Measurements from ENCODE around the gene ELMO1. TPM values are rescaled to one million over a fixed set of nuclear protein-coding genes. Genes with fewer than 3 reads are reported as not detected.

The ELMO1 gene
- total RNA-seq, 1 experiment from 2014 or later, result 7.8 TPM

GRCh38 chr7:37417107-37417474 lies 31.6 kb downstream of the ELMO1 start:
- H2AK5ac ChIP-seq (ENCODE audit: insufficient read length, low read length), result no peak overlapping the region
- no peak overlapping the region for H3K27ac ChIP-seq (ENCODE audit: insufficient read length, low read depth, low read length)
- H3K4me3 Mint-ChIP-seq, result no peak overlapping the region
- no peaks in the 10 kb centered on the region for H4K20me1 ChIP-seq (ENCODE audit: control insufficient read depth, insufficient read depth, insufficient read length)
- H4K5ac ChIP-seq (ENCODE audit: insufficient read length, low read depth, low read length), result no peak overlapping the region
- H3K9me3 ChIP-seq (ENCODE audit: control insufficient read depth, low read depth, low read length), result no peaks in the 10 kb centered on the region
- no peak overlapping the region for H3K4me2 ChIP-seq (ENCODE audit: insufficient read depth, insufficient read length, low read length)
- DNase-seq, result no peak
- H3K56ac ChIP-seq (ENCODE audit: insufficient read length, low read depth, low read length), result no peak overlapping the region
- H2BK15ac ChIP-seq (ENCODE audit: low read depth, low read length), result no peak overlapping the region
- no peak overlapping the region for H4K91ac ChIP-seq (ENCODE audit: insufficient read length, low read depth, low read length)
- H3K23ac ChIP-seq (ENCODE audit: insufficient read length, low read depth, low read length), result no peak overlapping the region
- peaks cover 4 to 7% (median 4%) of the 10 kb centered on the region in 3 experiments; a peak in 5 of 7 replicates for H3K36me3 Mint-ChIP-seq (ENCODE audit: insufficient read depth in 1 of 3, low read depth in 3 of 3)
- no peak overlapping the region for H3K18ac ChIP-seq (ENCODE audit: insufficient read length, low read depth, low read length)
- no peak overlapping the region for H2BK5ac ChIP-seq (ENCODE audit: insufficient read length, low read length)
- H3K27me3 ChIP-seq (ENCODE audit: insufficient read depth, low read length), result no peaks in the 10 kb centered on the region
- H3K27me3 Mint-ChIP-seq (ENCODE audit: low read depth), result no peaks in the 10 kb centered on the region
- peaks cover 3 to 5% of the 10 kb centered on the region in 2 experiments; a peak in 4 of 5 replicates for H3K9me3 Mint-ChIP-seq
- H4K8ac ChIP-seq (replicated peaks; ENCODE audit: insufficient read length, low read depth, low read length), result no peak overlapping the region
- no peaks in the 10 kb centered on the region for H3K23me2 ChIP-seq (ENCODE audit: insufficient read length, low read depth, low read length, poor library complexity, severe bottlenecking)
- H3K4ac ChIP-seq (ENCODE audit: low read depth, low read length), result no peak overlapping the region
- peak overlapping the region in 1 of 3 experiments; percentile 36; a peak in 1 of 7 replicates for H3K27ac Mint-ChIP-seq
- H3K4me1 ChIP-seq (ENCODE audit: insufficient read depth, low read length), result peaks cover 4% of the 10 kb centered on the region; the same call in 1 of the 2 replicates
- H3K4me1 Mint-ChIP-seq, result peaks cover 10 to 12% of the 10 kb centered on the region in 2 experiments
- H2BK20ac ChIP-seq (ENCODE audit: low read depth, low read length, poor library complexity, severe bottlenecking), result no peak overlapping the region
- no peak overlapping the region for H2BK12ac ChIP-seq (ENCODE audit: insufficient read length, low read depth, low read length)
- no peak overlapping the region for H3T11ph ChIP-seq (ENCODE audit: low read length)
- no peak overlapping the region for H3K14ac ChIP-seq (ENCODE audit: insufficient read depth, low read length)
- H2BK120ac ChIP-seq (ENCODE audit: low read depth, low read length, poor library complexity, severe bottlenecking), result no peak overlapping the region
- no peaks in the 10 kb centered on the region for H3K79me2 ChIP-seq (ENCODE audit: insufficient read depth, low read length)
- no peak overlapping the region for H2AFZ ChIP-seq (ENCODE audit: low read length)
- no CpG with 5 or more reads among the region's 10 CpGs for WGBS (ENCODE audit: extremely low coverage, insufficient read length, low lambda C conversion rate)
- TF ChIP-seq CTCF (conservative IDR thresholded peaks at IDR 0.05), result no peak
- H3K79me1 ChIP-seq (ENCODE audit: insufficient read depth, low read depth, low read length, poor library complexity, severe bottlenecking), result no peaks in the 10 kb centered on the region
- no peak overlapping the region for H3K9ac ChIP-seq (ENCODE audit: extremely low read depth, insufficient read length, low read length)
